ENCODE data around the gene IRGC. TPM values are rescaled to one million over a fixed set of nuclear protein-coding genes. Genes with fewer than 3 reads are reported as not detected.

Gene IRGC
- total RNA-seq, 2 donors from 2014 or later: not detected

DNA sequence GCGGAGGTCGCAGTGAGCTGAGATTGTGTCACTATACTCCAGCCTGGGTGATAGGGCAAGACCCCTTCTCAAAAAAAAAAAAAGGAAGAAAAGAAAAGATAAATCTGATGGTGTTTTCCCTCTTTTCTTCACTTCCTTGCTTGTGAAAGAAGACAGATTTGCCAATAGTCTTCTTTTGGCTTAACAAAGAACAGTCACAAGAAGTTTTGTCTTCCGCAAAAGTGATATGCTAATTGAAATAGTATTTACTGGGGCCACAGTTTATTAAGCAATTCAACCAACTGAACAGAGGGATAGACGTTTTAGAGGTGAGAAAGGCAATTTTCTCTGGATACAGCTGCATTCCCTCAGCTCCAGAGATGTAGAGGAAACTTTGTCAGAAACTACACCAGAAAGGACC is 23.0 kb upstream of the IRGC start:
- no peak for DNase-seq (ENCODE audit: low spot score)
- no peak overlapping the region for H3K27ac ChIP-seq
- H3K4me3 ChIP-seq: no peak overlapping the region
- H3K4me1 ChIP-seq: no peaks in the 10 kb centered on the region
- no peaks in the 10 kb centered on the region for H3K36me3 ChIP-seq
- peaks cover 9 to 35% of the 10 kb centered on the region in 2 donors for H3K9me3 ChIP-seq
- H3K27me3 ChIP-seq: no peaks in the 10 kb centered on the region
- no peak for TF ChIP-seq CTCF (IDR thresholded peaks at IDR 0.05)

DNA sequence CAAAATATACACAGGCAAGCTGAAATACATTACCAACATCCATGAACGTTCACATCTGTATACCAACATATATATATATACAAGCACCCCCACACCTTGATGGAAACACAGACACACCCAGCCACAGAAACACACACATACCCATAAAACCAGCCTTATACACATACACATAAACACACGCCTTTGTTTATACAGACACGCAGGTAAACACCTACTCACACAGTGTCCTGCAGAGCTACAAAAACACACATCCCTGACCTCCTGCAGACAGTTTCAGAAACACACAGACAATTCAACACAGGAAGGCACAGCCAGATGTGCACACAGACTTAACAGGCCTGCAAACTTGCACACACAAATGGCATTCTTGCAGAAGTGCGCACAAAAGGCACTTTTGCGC is 21.3 kb upstream of the IRGC start:
- no peak for DNase-seq (ENCODE audit: low spot score)
- no peaks in the 10 kb centered on the region for H3K27me3 ChIP-seq
- H3K4me1 ChIP-seq: peaks cover 0 to 4% of the 10 kb centered on the region in 2 donors
- H3K27ac ChIP-seq: no peak overlapping the region
- no peaks in the 10 kb centered on the region for H3K36me3 ChIP-seq
- TF ChIP-seq CTCF (IDR thresholded peaks at IDR 0.05): no peak
- no peak overlapping the region for H3K4me3 ChIP-seq
- peaks cover 9 to 35% of the 10 kb centered on the region in 2 donors for H3K9me3 ChIP-seq

- H3K36me3 ChIP-seq: no peaks in the 10 kb centered on the region
- no peak overlapping the region for H3K4me3 ChIP-seq
- H3K27me3 ChIP-seq: no peaks in the 10 kb centered on the region
- no peak for DNase-seq (ENCODE audit: low spot score)
- H3K9me3 ChIP-seq: peaks cover 9 to 22% of the 10 kb centered on the region in 2 donors
- no peak overlapping the region for H3K27ac ChIP-seq
- no peak for TF ChIP-seq CTCF (IDR thresholded peaks at IDR 0.05)
- peaks cover 0 to 14% of the 10 kb centered on the region in 2 donors for H3K4me1 ChIP-seq
Observed at GRCh38 chr19:43695985-43696704, 19.7 kb upstream of the IRGC start.

GRCh38 chr19:43697295-43697694 is 18.6 kb upstream of the IRGC start:
- no peak for TF ChIP-seq CTCF (IDR thresholded peaks at IDR 0.05)
- no peak overlapping the region for H3K4me3 ChIP-seq
- H3K36me3 ChIP-seq: no peaks in the 10 kb centered on the region
- H3K27ac ChIP-seq: no peak overlapping the region
- H3K27me3 ChIP-seq: no peaks in the 10 kb centered on the region
- H3K4me1 ChIP-seq: peaks cover 0 to 14% of the 10 kb centered on the region in 2 donors
- peaks cover 0 to 10% of the 10 kb centered on the region in 2 donors for H3K9me3 ChIP-seq
- no peak for DNase-seq (ENCODE audit: low spot score)

DNA sequence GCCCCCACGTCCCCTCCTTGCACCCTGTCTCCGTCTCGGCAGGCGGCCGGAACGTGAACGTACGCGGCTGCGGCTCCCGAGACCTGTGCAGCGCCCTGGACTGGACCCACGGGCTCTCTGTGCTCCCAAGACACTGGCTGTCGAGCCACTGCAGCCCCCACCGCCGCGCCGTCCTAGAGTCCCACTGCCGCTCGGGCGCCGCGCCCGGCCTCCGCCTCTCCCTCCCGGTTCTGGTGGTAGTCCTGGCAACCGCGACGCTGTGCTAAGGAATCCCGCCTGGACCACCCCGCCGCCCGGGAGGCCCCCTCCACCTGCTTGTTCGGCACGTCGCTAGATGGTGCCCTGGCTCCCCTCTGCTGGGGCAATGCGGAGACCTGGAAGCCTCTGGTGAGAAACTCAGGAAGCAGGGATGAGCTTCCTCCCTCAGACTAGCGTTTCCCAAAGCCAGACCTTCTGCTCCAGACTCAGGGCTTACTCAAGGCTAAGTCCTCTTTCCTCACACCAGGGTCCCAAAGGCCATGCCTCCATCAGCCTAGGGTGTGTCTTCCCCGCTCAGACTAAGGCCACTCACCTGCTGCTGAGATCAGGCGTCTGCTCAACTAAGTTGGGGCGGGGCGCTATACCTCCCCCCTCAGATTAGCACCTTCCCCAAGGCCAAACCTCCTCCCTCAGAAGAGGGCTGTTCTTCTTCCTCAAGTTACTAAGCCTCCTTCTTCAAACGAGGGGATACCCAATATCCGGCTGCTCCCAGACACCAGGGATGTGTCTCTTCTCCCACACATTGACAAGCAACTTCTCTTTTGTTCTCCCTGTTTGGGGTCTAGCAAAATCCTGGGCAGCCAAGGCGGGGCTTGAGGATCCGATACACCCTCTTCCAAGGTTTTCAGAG is 16.1 kb upstream of the IRGC start:
- TF ChIP-seq CTCF (IDR thresholded peaks at IDR 0.05): peak in 1 of 2 donors; percentile 22
- Histone ChIP-seq H3K36me3 (no peaks in the 10 kb centered on the region), H3K9me3 (peaks cover 0 to 8% of the 10 kb centered on the region in 2 donors), H3K27me3 (no peaks in the 10 kb centered on the region), H3K4me1 (peaks cover 0 to 14% of the 10 kb centered on the region in 2 donors), H3K27ac (peak overlapping the region; percentile 67 to 74), H3K4me3 (peak overlapping the region in 1 of 2 donors; percentile 45)
- no peak for DNase-seq (ENCODE audit: low spot score)
